HG03460 (cell line): ENCODE results near the gene ANKRD44.
A peak's percentile ranks its signal among the peaks of the same experiment; 100 is the strongest.
"Not testable (repeated sequence)": the region's sequence is repeated elsewhere in the genome, so short reads cannot be mapped to it uniquely, and the experiment has no call there.

Experiments
- ATAC-seq: cut with Tn5 transposase; IDR thresholded peaks from one replicate; pipeline ENCODE4 v1.9.1; 2021; ENCODE audit not compliant: unreplicated experiment

ANKRD44 gene

DNA sequence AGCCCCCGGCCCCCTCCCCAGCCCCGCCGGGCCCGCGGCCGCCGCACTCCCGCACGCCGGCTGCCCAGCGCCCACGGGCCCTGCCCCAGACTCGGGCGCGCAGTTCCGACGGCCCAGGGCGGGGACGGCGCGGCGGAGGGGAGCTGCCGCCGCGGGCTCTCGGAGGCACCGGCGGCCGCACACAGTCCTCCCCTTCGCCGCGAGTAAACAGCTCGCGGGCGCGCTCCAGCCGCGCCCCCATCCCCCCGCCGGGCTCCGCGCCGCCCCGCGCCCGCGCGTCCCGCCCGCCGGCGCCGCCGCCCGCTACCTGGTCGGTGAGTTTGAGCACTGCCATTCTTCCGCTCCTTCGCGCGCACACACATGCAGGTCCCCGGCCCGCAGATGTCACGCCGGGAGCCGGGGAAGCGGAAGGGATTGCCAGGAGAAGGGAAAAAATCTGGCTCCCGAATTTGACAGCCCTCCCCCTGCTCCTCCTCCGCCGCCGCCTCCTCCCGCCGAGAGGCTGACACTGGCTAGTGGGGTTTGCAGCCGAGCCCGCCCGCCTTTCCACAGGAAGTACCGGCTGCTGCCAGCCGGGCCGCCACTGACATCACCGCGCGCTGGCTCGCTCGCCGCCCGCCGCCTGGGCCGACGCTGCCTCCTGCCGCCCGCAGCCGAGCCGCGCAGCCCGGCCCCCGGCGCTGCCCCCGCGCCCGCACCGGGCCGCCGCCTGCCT, at the start of gene ANKRD44:
Gene ANKRD44, minus strand, starts transcription at position 510 of the 715 bp plus-strand sequence. Its CDS starts 176 bp downstream, at position 334.
- ATAC-seq: peak; percentile 61

DNA sequence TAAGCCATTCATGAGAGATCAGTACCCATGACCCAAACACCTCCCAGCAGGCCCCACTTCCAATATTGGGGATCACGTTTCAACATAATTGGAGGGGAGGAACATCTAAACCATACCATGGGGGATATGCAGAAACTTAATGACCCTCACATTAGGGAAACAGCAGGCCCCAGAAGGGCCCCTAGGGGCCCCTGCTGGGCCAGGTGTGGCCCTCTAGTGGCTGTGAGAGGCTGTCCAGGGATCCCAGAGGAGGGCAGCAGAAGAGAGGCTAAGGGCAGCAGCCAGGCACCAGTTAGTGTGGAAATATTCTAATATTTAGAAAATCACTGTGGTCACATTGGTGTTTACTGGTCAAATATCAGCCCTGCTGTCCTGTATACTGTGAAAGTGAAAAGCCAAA, 49.3 kb upstream of the ANKRD44 start:
- ATAC-seq: no peak

DNA sequence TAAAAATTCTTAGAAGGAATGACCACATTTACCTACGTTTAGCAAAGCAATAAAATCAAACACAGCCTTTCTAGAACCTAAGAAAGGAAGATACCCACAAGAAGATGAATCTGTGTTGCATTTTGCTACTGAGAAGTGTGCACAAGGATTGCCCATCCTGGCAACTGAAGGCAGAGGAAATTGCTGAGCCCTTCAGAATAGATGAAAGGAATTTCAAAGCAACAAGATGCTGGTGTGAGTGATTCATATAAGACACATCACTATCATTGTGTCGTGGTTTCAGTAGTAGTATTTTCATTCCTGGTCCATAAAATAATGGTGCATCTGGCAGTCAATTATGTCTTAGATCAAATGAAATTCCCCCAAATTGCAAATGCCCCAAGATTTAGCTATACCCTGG, 48.4 kb upstream of the ANKRD44 start:
- ATAC-seq: no peak

DNA sequence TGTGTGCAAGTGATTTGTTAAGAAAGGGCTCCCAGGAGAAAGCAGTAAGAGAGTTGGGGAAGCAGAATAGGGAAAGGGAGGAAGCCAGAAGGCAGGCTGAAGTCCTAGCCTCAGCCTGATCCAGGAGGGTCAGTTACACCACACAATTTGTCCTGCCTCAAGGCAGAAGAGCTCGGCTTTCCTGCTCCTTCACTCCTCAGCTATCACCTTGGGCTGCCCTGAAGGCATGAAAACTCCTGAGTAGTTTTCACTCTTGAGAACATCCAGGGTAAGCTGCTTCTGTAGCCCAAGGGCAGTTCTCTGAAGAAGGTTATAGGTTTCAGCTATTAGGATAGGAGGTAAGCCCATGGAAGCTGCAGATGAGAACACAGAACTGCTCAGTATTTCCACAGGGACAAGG, 47.4 kb upstream of the ANKRD44 start:
- ATAC-seq: no peak

DNA sequence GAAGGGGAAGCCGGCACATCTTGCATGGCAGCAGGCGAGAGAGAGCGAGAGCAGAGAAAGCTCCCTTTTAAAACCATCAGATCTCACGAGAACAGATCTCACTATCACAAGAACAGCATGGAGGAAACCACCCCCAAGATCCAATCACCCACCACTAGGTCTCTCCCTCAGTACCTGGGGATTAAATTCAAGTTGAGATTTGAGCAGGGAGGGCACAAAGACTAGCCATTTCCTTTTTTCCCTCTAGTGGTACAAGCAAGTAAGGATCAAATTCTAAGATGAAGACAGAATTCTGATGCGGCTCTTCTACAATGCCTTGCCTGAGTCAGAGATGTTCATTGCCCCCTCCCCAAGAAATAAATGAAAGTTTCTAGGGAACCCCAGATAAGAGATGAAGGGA, 45.6 kb upstream of the ANKRD44 start:
- no peak for ATAC-seq

DNA sequence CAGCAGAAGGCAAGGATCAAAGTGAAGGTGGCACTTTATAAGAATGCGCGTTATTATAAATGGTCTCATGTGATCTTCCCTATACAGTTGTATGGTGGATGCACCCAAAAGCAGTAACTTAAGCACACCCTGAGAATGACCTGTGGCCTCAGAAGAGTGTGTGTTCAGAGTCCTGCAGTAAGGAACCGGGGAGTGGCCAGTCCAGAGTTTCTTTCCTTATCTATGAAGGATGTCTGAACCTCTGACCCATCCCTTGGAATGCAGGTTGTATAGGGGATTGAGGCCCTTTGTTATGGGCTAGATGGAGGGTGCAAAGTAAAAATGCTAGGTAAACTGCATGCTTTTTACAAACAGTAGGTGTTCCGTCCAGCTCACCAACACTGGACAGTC, 43.6 kb upstream of the ANKRD44 start:
- no peak for ATAC-seq

DNA sequence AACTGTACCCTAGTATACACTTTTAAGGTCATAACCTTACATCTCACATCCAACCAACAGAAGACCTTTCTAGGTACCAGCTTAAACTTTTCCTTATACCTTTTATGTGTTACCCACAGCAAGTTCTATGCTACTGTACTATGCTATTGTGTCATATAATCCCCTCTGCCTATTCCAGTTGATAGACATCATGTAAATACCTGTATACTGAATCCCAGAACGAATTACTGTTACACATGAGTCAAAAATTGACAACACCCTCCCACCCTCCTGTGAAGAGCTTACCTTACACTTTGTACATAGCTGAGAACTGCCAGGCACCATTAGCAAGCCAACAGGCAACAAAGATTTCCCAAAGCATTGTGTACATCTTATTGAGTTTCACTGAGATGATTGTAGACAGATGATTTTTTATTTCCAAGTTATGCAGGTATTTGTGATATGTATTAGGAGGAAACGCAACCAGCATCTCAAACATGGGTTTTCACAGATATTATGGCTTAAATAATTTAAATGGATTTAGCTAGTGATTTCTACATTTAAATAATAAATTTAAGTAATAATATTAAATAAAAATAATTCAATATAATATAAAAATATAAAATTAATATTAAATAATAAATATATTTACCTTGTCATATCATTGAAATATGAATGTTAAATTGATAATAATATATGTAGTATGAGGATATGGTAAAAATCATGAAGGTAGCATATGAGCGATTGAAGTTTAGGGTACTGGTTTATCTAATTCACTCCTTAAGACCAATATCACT, 43.0 kb upstream of the ANKRD44 start:
- no peak for ATAC-seq

DNA sequence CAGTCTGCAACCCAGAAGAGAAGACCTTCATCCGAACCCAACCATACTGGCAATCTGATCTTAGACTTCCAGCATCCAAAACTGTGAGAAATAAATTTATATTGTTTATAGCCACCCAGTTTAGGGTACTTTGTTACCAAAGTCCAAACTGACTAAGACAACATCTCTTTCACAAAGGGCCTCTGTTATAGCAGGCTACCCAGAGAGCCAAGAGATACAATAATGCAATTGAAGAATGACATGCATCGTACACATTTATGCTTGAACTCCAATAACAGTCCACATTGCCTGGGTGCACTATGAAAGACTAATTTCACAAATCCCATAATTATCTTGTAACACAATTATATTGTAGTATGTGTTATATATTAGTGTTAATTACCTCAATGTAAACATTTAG, 39.1 kb upstream of the ANKRD44 start:
- no peak for ATAC-seq

DNA sequence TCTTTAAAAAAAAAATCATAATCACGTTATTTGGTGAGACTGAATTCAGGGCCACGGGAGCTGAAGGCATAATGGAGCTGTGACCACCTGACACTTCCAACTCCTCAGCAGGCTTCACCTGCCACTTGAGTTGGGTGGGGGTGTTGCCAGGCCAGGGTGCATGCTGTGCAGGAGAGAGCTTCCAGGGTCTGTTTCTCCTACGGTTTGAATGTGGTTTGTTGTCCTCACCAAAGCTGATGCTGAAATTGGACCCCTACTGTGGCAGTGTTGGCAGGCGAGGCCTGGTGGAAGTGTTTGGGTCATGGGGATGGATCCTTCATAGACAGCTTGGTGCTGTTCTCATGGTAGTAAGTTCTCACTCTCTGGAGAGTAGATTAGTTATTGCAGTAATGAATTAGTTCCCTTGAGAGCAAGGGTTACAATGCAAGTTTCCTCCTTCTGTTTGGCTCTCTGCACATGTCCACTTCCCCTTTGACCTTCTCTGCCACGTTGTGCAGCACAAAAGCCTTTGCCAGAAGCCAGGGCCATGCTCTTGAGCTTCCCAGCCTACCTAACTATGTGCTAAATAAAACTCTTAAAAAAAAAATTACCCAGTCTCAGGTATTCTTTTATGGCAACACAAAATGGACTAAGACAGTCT, 38.3 kb upstream of the ANKRD44 start:
- ATAC-seq: no peak

DNA sequence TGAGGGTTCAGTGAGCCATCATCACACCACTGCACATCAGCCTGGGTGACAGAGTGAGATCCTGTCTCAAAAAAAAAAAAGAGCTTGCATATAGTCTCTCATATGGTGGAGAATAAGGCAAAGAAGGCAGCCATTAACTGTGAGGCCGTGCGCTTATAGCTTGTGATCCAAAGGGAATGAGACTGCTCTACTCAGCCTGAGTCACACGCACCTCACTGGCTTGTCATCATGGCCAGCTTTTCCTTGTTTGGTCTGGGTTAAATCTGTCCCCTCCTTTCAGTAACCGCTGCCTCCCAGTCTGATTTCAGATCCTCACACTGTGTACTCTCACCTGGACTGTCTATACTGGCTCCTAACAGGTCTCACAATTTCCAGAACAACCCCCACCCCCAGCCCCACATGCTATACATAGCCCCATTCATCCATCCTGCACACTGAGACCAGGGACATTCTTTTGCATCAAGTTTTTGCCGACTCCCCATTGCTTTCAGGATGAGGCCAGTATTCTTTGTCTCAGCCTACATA, 35.3 kb upstream of the ANKRD44 start:
- ATAC-seq: no peak

DNA sequence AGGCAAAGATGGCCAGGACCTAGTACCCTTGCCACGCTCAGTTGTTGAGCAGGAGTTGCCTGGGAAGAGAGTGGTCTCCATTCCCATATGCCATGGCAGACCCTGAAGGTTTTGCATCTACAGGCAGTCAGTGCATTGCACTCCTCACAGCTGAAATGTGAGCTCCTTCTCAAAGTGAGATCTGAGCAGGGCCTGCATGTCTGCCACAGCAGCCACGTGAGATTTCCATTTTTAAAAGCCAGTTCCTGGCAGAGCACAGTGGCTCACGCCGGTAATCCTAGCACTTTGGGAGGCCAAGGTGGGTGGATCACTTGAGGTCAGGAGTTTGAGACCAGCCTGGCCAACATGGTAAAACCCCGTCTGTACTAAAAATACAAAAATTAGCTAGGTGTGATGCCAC, 33.4 kb upstream of the ANKRD44 start:
- not testable (repeated sequence) for ATAC-seq

DNA sequence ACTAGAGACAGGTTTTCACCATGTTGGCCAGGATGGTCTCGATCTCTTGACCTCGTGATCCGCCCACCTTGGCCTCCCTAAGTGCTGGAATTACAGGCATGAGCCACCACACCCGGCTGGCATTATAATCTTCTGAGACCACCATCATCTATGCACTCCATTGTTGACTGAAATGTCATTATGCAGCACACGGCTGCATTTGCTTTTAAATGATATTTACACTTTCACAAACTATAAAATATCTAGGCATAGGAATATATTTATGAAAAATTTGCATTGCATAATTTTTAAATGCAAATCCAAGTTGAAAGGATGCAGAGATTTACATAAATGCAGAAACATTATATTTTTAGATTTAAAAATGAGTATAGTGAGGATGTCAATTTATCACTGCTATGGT, 30.0 kb upstream of the ANKRD44 start:
- ATAC-seq: no peak

DNA sequence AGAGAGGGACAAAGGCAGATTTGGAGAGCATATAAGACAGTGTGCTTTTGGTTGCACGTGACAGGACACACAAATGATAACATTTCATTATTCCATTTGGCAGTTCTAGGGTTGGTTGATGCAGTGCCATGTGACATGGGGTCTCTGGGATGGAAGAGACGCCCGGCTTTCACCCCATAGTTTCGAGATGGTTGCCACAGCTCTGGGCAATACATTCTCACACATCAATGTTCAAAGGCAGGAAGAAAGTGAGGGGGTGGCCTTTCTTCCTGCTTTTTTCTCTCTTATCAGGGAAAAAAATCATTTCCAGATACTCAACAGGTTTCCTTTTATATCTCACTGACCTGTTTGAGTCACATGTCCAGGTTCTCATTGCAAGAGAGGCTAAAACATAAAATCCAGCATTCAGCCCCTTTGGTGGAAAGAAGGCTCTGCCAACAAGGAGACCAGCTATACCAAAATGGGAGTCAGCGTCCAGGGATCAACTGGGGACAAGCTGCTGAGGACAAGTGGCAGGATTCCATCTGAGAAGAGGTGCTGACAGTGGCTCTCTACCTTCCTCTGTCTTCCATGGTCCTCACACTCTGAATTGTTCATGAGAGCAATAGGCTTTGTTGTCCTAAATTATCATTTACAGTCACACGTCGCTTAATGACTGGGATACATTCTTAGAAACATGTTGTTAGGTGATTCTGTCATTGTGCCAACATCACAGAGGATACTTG, 29.1 kb upstream of the ANKRD44 start:
- no peak for ATAC-seq

DNA sequence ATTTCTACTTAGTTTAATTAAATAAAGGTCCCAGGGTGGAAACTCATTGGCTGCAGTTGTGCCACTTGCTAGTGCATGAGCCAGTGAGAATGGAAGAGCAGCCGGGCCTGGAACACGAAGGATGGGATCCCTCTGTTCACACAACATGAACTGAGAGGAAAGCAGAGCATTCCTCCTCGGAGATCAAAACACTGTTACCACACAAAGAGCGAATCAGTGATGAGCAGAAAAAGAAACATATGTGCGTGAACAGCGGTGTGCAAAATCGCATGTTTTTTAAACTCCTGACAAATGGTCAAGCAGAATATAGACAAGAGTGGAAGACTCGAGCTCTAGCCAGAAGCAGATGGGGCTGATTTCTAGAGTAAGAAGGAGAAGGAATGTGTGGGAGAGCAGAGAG, 28.4 kb upstream of the ANKRD44 start:
- no peak for ATAC-seq

DNA sequence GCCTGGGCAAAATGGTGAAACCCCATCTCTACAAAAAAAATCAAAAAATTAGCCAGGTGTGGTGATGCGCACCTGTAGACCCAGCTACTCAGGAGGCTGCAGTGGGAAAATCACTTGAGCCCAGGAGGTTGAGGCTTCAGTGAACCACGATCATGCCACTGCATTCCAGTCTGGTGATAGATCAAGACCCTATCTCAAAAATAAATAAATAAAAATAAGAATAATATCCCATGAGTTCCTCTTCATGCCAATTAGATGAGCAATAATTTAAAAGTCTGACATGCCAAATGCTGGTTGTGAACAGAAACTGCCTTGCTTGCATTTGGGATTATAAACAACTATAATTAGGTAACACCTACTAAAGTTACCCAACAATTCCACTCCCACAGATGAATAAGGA, 22.1 kb upstream of the ANKRD44 start:
- ATAC-seq: no peak

DNA sequence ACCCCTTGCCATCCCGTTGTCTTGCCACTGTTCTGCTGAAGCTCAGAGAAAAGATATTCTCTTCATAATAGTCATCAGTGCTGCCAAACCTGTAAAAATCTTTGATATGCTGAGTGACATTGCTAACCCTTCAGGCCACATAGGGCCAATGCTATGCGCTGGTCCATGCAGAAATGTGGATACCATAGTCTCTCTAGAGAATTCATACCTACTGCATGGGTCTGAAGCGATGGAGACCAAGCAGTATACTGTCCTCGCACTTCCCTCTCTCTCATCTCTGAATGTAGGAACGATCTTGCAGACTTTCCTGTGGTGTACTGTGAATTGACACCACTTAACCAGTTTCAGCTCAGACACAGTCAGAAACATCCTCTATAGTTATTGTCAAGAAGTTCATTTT, 17.9 kb upstream of the ANKRD44 start:
- ATAC-seq: no peak

DNA sequence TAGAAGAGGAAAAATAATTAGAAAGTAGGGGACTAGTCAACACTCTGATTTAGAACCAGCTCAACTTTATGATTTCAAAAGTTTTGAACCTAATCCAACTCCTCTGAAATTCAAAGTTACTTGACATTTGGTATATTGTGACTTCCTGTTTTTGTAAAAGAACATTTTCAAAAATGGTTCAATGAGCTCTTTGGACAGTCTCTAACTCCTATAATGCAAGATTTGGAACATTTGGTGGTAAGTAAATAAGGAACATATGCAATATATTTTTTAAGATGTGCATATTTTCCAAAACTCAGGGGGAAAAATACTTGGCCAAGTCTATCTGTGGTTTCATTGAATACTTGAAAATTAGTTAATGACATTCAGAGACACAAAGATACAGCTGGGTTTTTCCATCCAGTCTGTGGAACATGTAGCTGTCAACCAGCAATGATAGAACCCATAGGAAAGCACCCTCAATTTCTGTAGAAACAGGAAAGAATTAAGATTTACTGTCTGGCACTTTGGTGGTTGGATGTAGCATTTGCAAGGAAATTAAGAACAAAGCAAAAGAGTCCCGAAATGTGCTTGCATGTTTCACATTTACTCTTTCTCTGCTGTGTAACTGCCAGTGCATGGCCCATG, 17.0 kb upstream of the ANKRD44 start:
- ATAC-seq: no peak

DNA sequence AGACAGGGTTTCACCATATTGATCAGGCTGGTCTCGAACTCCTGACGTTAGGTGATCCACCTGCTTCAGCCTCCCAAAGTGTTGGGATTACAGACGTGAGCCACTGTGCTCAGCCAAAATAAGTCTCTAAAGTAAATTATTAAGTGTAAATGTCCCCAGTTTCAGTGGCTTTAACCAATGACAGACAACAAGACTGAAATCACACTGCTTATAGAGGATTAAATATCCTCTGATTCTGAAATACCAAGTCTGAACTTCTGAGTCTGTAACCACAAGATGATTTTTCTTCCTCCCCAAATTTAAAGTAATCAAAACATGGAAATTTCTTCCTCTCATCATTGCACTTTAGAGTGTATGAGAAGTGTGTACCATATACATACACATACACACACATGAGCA, 16.5 kb upstream of the ANKRD44 start:
- no peak for ATAC-seq

DNA sequence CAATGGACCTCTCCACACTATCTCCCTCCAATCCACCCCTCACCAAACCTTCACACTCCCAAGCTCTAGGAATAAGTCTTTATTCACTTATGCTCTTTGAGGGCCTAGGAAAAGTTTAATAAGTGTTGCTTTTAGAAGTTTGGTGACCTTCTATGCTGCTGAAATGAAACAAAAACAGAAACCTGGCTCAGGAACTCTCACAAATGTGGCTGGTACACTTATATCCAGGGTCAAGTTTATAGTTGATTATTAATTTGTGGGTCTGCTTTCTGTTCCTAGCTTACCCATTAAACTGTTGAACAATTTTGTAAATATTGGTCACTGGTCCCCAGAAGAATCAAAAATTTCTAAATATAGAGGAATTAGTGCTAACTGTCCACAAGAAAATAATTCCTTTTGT, 14.2 kb upstream of the ANKRD44 start:
- peak; percentile 90 for ATAC-seq
